Nephron progenitor cell (in vitro differentiated cells): Measurements from ENCODE around the gene TNFAIP8L3.
A peak's percentile ranks its signal among the peaks of the same experiment; 100 is the strongest.

Experiments used
- DNase-seq: peaks from one replicate; pipeline ENCODE4 v3.0.0; 2021
- H3K27ac Mint-ChIP-seq: 2 replicates; pipeline ENCODE4 v1.8.0; 2021; ENCODE audit warnings: mild to moderate bottlenecking, moderate library complexity, mixed read lengths
- H3K27me3 Mint-ChIP-seq: 2 replicates; pipeline ENCODE4 v1.8.0; 2021; ENCODE audit warnings: mild to moderate bottlenecking, low read depth, mixed read lengths; ENCODE audit not compliant: poor library complexity
- H3K36me3 Mint-ChIP-seq: 2 replicates; pipeline ENCODE4 v1.8.0; 2021; ENCODE audit warnings: low read depth, mixed read lengths
- H3K4me1 Mint-ChIP-seq: 2 replicates; pipeline ENCODE4 v1.8.0; 2021; ENCODE audit warnings: mixed read lengths
- H3K4me3 Mint-ChIP-seq: 2 replicates; pipeline ENCODE4 v1.8.0; 2021; ENCODE audit warnings: mild to moderate bottlenecking, moderate library complexity, mixed read lengths
- H3K9me3 Mint-ChIP-seq: 2 replicates; pipeline ENCODE4 v1.8.0; 2021; ENCODE audit warnings: mild to moderate bottlenecking, moderate library complexity, mixed read lengths
- TF ChIP-seq, protein P1 (sequence below): fragments of 200-600 bp; sonication (generic); IDR thresholded peaks from 2 replicates; pipeline ENCODE4 v1.5.0; 2021; ENCODE audit warnings: antibody characterized with exemption

The TNFAIP8L3 gene

DNA sequence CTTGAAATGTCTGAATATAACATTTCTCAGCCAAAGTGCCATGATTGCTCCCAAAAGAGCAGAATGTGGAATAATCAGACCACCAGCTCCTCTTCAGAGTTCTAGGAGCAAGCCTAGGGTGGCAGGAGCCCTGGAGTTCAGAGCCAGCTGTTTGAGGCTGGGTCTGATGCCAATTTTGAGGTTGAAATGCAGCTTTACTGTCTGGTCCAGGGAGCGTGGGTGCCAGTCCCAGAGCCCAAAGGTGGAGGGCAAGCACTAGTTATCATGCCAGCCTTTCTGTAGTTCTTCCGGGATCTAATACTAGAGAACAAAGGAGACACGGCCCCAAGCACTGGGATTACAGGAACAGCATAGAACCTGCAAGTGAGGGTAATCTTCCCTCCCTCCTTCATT lies 69.3 kb downstream of the TNFAIP8L3 start:
- Mint-ChIP-seq H3K27me3 (peaks cover 8% of the 10 kb centered on the region), H3K36me3 (peaks cover 6% of the 10 kb centered on the region), H3K9me3 (peaks cover 30% of the 10 kb centered on the region), H3K4me1 (no peaks in the 10 kb centered on the region), H3K4me3 (no peak overlapping the region), H3K27ac (no peak overlapping the region)
- no peak for DNase-seq
- TF ChIP-seq, protein P1, sequence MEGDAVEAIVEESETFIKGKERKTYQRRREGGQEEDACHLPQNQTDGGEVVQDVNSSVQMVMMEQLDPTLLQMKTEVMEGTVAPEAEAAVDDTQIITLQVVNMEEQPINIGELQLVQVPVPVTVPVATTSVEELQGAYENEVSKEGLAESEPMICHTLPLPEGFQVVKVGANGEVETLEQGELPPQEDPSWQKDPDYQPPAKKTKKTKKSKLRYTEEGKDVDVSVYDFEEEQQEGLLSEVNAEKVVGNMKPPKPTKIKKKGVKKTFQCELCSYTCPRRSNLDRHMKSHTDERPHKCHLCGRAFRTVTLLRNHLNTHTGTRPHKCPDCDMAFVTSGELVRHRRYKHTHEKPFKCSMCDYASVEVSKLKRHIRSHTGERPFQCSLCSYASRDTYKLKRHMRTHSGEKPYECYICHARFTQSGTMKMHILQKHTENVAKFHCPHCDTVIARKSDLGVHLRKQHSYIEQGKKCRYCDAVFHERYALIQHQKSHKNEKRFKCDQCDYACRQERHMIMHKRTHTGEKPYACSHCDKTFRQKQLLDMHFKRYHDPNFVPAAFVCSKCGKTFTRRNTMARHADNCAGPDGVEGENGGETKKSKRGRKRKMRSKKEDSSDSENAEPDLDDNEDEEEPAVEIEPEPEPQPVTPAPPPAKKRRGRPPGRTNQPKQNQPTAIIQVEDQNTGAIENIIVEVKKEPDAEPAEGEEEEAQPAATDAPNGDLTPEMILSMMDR: no peak

DNA sequence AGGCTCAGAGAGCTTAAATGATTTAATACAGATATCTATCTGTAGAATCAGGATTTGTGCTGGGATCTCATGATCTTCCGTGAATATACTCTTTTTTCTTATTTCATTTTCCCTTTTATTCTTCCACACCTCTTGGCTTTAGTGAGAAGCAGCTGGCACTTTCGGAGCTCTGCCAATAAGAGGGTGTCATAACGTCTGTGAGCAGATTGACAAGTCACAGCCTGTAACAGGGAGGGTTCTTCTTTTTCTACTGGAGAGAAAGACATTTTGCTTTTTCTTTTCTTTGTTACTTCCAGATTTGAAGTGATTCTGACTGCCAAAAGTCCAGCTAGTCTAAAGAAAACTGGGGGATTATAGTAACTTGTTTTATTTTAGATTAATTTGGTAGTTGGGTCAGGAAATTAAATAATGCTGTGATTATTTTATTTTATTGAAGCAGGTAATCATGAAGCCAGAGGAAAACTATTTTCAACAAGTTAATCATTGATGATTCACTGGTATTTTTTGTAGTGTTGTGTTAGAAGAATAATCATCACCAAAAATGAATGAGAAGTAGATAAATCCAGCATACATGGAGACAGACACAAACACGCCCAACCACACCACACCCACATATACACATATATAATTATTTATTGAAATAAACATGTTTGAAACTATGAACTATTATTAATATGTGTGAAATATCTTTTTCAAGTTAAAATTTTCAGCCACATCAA lies 69.8 kb downstream of the TNFAIP8L3 start:
- Mint-ChIP-seq H3K4me3 (no peak overlapping the region), H3K36me3 (peaks cover 8% of the 10 kb centered on the region), H3K27me3 (peaks cover 8% of the 10 kb centered on the region), H3K27ac (no peak overlapping the region), H3K9me3 (peaks cover 36% of the 10 kb centered on the region), H3K4me1 (no peaks in the 10 kb centered on the region)
- TF ChIP-seq, protein P1: no peak
- DNase-seq: no peak

DNA sequence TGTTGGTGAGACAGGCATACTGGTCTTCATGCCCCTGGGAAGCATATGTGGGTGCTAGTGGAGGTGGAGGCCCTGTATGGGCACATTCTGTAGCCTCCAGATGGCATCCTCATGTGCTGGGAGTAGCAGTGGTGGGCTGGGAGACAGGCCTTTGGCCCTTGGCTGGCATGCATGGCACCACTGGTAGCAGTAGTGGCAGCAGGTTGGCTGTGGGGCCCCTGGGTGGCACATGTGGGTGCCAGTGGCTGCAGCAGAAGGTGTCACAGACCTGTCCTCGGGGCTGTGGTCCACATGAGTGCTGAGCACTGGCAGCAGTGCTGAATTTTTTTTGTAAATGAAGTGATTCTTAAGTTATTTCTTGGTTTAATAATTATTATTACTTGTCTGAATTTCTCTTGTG lies 71.2 kb downstream of the TNFAIP8L3 start:
- H3K4me1 Mint-ChIP-seq: no peaks in the 10 kb centered on the region
- no peak for DNase-seq
- peaks cover 22% of the 10 kb centered on the region for H3K36me3 Mint-ChIP-seq
- no peak overlapping the region for H3K4me3 Mint-ChIP-seq
- TF ChIP-seq, protein P1: no peak
- H3K27ac Mint-ChIP-seq: no peak overlapping the region
- peaks cover 43% of the 10 kb centered on the region for H3K9me3 Mint-ChIP-seq
- peaks cover 8% of the 10 kb centered on the region for H3K27me3 Mint-ChIP-seq

DNA sequence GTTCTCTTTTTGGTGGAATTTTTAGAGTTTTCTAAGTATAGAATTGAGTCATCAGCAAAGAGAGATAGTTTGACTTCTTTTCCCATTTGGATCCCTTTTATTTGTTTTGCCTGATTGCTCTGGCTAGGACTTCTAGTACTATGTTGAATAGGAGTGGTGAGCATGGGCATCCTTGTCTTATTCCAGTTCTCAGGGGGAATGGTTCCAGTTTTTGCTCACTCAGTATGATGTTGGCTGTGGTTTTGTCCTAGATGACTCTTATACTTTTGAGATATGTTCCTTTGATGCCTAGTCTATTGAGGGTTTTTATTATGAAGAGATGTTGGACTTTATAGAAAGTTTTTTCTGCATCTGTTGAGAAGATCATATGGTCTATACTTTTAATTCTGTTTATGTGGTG lies 72.5 kb downstream of the TNFAIP8L3 start:
- TF ChIP-seq, protein P1: no peak
- peaks cover 8% of the 10 kb centered on the region for H3K27me3 Mint-ChIP-seq
- H3K4me1 Mint-ChIP-seq: no peaks in the 10 kb centered on the region
- H3K4me3 Mint-ChIP-seq: no peak overlapping the region
- DNase-seq: no peak
- no peak overlapping the region for H3K27ac Mint-ChIP-seq
- H3K9me3 Mint-ChIP-seq: peaks cover 38% of the 10 kb centered on the region
- peaks cover 19% of the 10 kb centered on the region for H3K36me3 Mint-ChIP-seq

DNA sequence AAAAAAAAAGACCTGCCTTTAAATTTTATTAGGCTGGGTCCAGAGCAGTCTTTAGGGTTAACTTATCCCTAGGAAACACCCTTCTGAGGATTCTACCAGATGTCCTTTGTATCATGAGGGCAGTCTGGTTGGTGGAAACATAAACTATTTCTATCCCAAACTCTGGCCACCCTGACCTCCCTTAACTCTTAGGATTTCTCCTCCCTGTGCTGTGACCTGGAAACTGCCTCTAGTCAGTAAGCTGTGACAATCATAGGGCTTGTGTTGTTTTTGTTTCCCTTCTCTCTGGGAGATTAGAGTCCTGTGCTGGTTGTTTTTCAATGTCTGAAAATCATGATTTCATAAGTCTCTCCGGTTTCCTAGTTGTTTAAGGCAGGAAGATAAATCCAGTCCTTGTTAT lies 78.1 kb downstream of the TNFAIP8L3 start:
- peaks cover 5% of the 10 kb centered on the region for H3K4me1 Mint-ChIP-seq
- no peak overlapping the region for H3K4me3 Mint-ChIP-seq
- H3K9me3 Mint-ChIP-seq: peaks cover 36% of the 10 kb centered on the region
- TF ChIP-seq, protein P1: no peak
- DNase-seq: no peak
- H3K27ac Mint-ChIP-seq: peak overlapping the region; percentile 96
- H3K36me3 Mint-ChIP-seq: peaks cover 19% of the 10 kb centered on the region
- H3K27me3 Mint-ChIP-seq: no peaks in the 10 kb centered on the region

DNA sequence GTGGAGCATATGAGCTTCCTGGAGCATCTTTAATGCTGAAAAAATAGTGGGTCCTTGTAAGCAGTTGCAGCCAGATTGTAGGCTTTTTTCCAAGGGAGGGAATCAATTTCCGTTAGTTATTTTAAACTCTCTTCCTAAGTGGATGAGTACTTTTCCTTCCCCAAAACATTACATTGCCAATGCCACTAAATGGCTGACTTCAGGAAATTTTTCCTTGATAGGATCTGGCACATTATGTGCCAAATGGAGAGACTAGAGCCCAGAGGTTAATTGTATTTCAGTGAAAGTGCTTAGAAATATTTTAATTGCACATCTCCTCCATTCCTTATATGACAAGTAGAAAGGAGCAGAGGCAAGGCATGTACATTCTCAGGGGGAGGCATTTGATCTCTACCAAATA lies 83.5 kb downstream of the TNFAIP8L3 start:
- Mint-ChIP-seq H3K4me1 (no peaks in the 10 kb centered on the region), H3K27me3 (no peaks in the 10 kb centered on the region), H3K27ac (no peak overlapping the region), H3K4me3 (no peak overlapping the region), H3K36me3 (peaks cover 36% of the 10 kb centered on the region), H3K9me3 (peaks cover 24% of the 10 kb centered on the region)
- no peak for DNase-seq
- TF ChIP-seq, protein P1: no peak
